ENCODE results near the gene AKR1C2.
"Not testable (repeated sequence)": the region's sequence is repeated elsewhere in the genome, so short reads cannot be mapped to it uniquely, and the experiment has no call there.

- TF ChIP-seq CTCF, EZH2phosphoT487 (IDR thresholded peaks at IDR 0.05): not testable (repeated sequence)
Measured at GRCh38 chr10:4962308-4962707, 41.3 kb downstream of the AKR1C2 start.
